ENCODE measurements around the gene PLXNB3. TPM values are rescaled to one million over a fixed set of nuclear protein-coding genes. Genes with fewer than 3 reads are reported as not detected.

Gene PLXNB3
- polyA plus RNA-seq, 1 experiment = 5.5 TPM

- CTCF ChIA-PET = no interaction called here
- POLR2A ChIA-PET = no interaction called here
Observed at GRCh38 chrX:153733651-153734240, 30.3 kb upstream of the PLXNB3 start.

GRCh38 chrX:153734871-153735270 is 29.2 kb upstream of the PLXNB3 start:
- no peak for TF ChIP-seq CTCF (IDR thresholded peaks at IDR 0.05; ENCODE audit: low read depth, low read length)
- no peaks in the 10 kb centered on the region for H3K27me3 ChIP-seq (ENCODE audit: control insufficient read depth, insufficient read depth, low read length)
- no peaks in the 10 kb centered on the region for H3K9me3 ChIP-seq (ENCODE audit: control insufficient read depth, insufficient read depth, low read length)
- CTCF ChIA-PET = interaction anchor here (1.1 kb wide), 1 partner anchor 188 kb away, joined by 3 read pairs; no protein-coding TSS in a partner anchor
- POLR2A ChIA-PET = no interaction called here
- no peak overlapping the region for H3K27ac ChIP-seq (ENCODE audit: low read depth, low read length)
- no peak for DNase-seq (ENCODE audit: low read depth, low spot score)
- no peak overlapping the region for H3K4me3 ChIP-seq (ENCODE audit: low read depth, low read length)

More at GRCh38 chrX:153733651-153734240, 30.3 kb upstream of the PLXNB3 start:
- no peak for DNase-seq (ENCODE audit: low read depth, low spot score)
- TF ChIP-seq CTCF (IDR thresholded peaks at IDR 0.05; ENCODE audit: low read depth, low read length) = no peak
- no peak overlapping the region for H3K4me3 ChIP-seq (ENCODE audit: low read depth, low read length)
- no peaks in the 10 kb centered on the region for H3K9me3 ChIP-seq (ENCODE audit: control insufficient read depth, insufficient read depth, low read length)
- no peaks in the 10 kb centered on the region for H3K27me3 ChIP-seq (ENCODE audit: control insufficient read depth, insufficient read depth, low read length)
- H3K27ac ChIP-seq (ENCODE audit: low read depth, low read length) = no peak overlapping the region

GRCh38 chrX:153735274-153735673 is 28.8 kb upstream of the PLXNB3 start:
- Histone ChIP-seq H3K27ac (ENCODE audit: low read depth, low read length) (no peak overlapping the region), H3K4me3 (ENCODE audit: low read depth, low read length) (no peak overlapping the region), H3K27me3 (ENCODE audit: control insufficient read depth, insufficient read depth, low read length) (no peaks in the 10 kb centered on the region), H3K9me3 (ENCODE audit: control insufficient read depth, insufficient read depth, low read length) (no peaks in the 10 kb centered on the region)
- POLR2A ChIA-PET = no interaction called here
- DNase-seq (ENCODE audit: low read depth, low spot score) = no peak
- CTCF ChIA-PET = interaction anchor here (1.1 kb wide), 1 partner anchor 188 kb away, joined by 3 read pairs; no protein-coding TSS in a partner anchor
- no peak for TF ChIP-seq CTCF (IDR thresholded peaks at IDR 0.05; ENCODE audit: low read depth, low read length)

- POLR2A ChIA-PET = no interaction called here
- no peak for DNase-seq (ENCODE audit: low read depth, low spot score)
Observed at GRCh38 chrX:153736071-153736820, 27.8 kb upstream of the PLXNB3 start.

More at GRCh38 chrX:153736071-153736820, 27.8 kb upstream of the PLXNB3 start:
- CTCF ChIA-PET = interaction anchor here (1.1 kb wide), 1 partner anchor 187 kb away, joined by 3 read pairs; no protein-coding TSS in a partner anchor
- TF ChIP-seq CTCF (IDR thresholded peaks at IDR 0.05; ENCODE audit: low read depth, low read length) = no peak
- Histone ChIP-seq H3K27ac (ENCODE audit: low read depth, low read length) (no peak overlapping the region), H3K4me3 (ENCODE audit: low read depth, low read length) (no peak overlapping the region), H3K9me3 (ENCODE audit: control insufficient read depth, insufficient read depth, low read length) (no peaks in the 10 kb centered on the region), H3K27me3 (ENCODE audit: control insufficient read depth, insufficient read depth, low read length) (no peaks in the 10 kb centered on the region)
